Lower leg skin (tissue), 3 donors: Measurements from ENCODE around the gene ENPP6.

Experiments used
- CTCF ChIP-seq, 3 donors: fragments of 450-650 bp; IDR thresholded peaks; one replicate each; pipeline ENCODE4 v1.5.1; 2016; ENCODE audit warnings: antibody characterized with exemption in 3 of 3, mild to moderate bottlenecking in 3 of 3, moderate library complexity in 2 of 3
- POLR2A ChIP-seq, 2 donors: fragments of 450-650 bp; IDR thresholded peaks; one replicate each; pipeline ENCODE4 v1.6.1; 2016 to 2017; ENCODE audit warnings: antibody characterized with exemption in 2 of 2, mild to moderate bottlenecking in 1 of 2, moderate library complexity in 1 of 2

- TF ChIP-seq POLR2A (IDR thresholded peaks at IDR 0.05), result no peak
- TF ChIP-seq CTCF (IDR thresholded peaks at IDR 0.05), result no peak
Measured at GRCh38 chr4:184122631-184123408, 94.9 kb downstream of the ENPP6 start.
